CD14-positive monocyte (primary cell): ENCODE measurements around the gene TUBA4A. TPM values are rescaled to one million over a fixed set of nuclear protein-coding genes. Genes with fewer than 3 reads are reported as not detected.
A peak's percentile ranks its signal among the peaks of the same experiment; 100 is the strongest.

Experiments
- DNase-seq, 3 donors: peaks; one replicate each; pipeline ENCODE4 v3.0.0-alpha.2; 2011 to 2022
- H2AFZ ChIP-seq: 2 replicates; pipeline ENCODE4 v1.6.0; 2012; ENCODE audit warnings: mild to moderate bottlenecking, low read depth, low read length, inconsistent platforms; ENCODE audit not compliant: insufficient read depth, poor library complexity, severe bottlenecking
- H3K27ac ChIP-seq, 2 donors: 1 replicate in 1 of 2; 2 replicates in 1 of 2; pipeline ENCODE4 v1.5.1; 2012 to 2013; ENCODE audit warnings: low read length in 2 of 2, control low read depth in 1 of 2, inconsistent platforms in 1 of 2, low read depth in 1 of 2, mild to moderate bottlenecking in 1 of 2
- H3K27me3 ChIP-seq, 2 donors: one replicate each; pipeline versions ENCODE4 v1.6.0 to v1.6.1; 2011 to 2013; ENCODE audit warnings: low read length in 2 of 2; ENCODE audit not compliant: control insufficient read depth in 2 of 2, insufficient read depth in 2 of 2
- H3K36me3 ChIP-seq, 2 donors: replicated peaks in 1 of 2; 1 replicate in 1 of 2; 2 replicates in 1 of 2; pipeline versions ENCODE4 v1.5.1 to v1.6.1; 2012 to 2013; ENCODE audit warnings: low read length in 2 of 2, control low read depth in 1 of 2, inconsistent platforms in 1 of 2, mild to moderate bottlenecking in 1 of 2; ENCODE audit not compliant: insufficient read depth in 2 of 2, control insufficient read depth in 1 of 2
- H3K4me1 ChIP-seq, 2 donors: 1 replicate in 1 of 2; 2 replicates in 1 of 2; pipeline versions ENCODE4 v1.5.1 to v1.6.1; 2012 to 2013; ENCODE audit warnings: low read length in 2 of 2, control low read depth in 1 of 2, inconsistent platforms in 1 of 2, mild to moderate bottlenecking in 1 of 2, moderate library complexity in 1 of 2; ENCODE audit not compliant: insufficient read depth in 2 of 2, control insufficient read depth in 1 of 2
- H3K4me2 ChIP-seq: replicated peaks from 2 replicates; pipeline ENCODE3; 2012; ENCODE audit warnings: low read length, moderate library complexity, mild to moderate bottlenecking; ENCODE audit not compliant: poor library complexity, severe bottlenecking; ENCODE audit errors: extremely low read depth
- H3K4me3 ChIP-seq, 3 experiments: fragments of 200-600 bp in 1 of 3; sonication (generic) in 1 of 3; replicated peaks in 1 of 3; 1 replicate in 2 of 3; 2 replicates in 1 of 3; pipeline ENCODE4 v1.5.1; 2011 to 2013; ENCODE audit warnings: low read length in 3 of 3, mild to moderate bottlenecking in 3 of 3, control low read depth in 2 of 3, low read depth in 2 of 3, inconsistent platforms in 1 of 3, moderate library complexity in 1 of 3
- H3K79me2 ChIP-seq: 2 replicates; pipeline ENCODE4 v1.6.0; 2012; ENCODE audit warnings: mild to moderate bottlenecking, control low read depth, inconsistent platforms, low read length, moderate library complexity; ENCODE audit not compliant: insufficient read depth
- H3K9ac ChIP-seq: 2 replicates; pipeline ENCODE4 v1.6.0; 2017; ENCODE audit warnings: low read length, mild to moderate bottlenecking; ENCODE audit not compliant: insufficient read depth, poor library complexity, severe bottlenecking
- H3K9me3 ChIP-seq, 2 donors: replicated peaks in 1 of 2; 1 replicate in 1 of 2; 2 replicates in 1 of 2; pipeline versions ENCODE4 v1.5.1 to v1.6.1; 2012 to 2013; ENCODE audit warnings: low read length in 2 of 2, control low read depth in 1 of 2; ENCODE audit not compliant: control insufficient read depth in 1 of 2, insufficient read depth in 1 of 2
- H4K20me1 ChIP-seq: 2 replicates; pipeline ENCODE4 v1.6.0; 2012; ENCODE audit warnings: mild to moderate bottlenecking, low read length, control low read depth, moderate library complexity; ENCODE audit not compliant: insufficient read depth
- H3K27ac Mint-ChIP-seq, 7 donors: one replicate each; pipeline ENCODE4 v1.8.0; 2020; ENCODE audit warnings: mild to moderate bottlenecking in 7 of 7, mixed read lengths in 7 of 7, moderate library complexity in 6 of 7, inconsistent platforms in 2 of 7
- H3K27me3 Mint-ChIP-seq, 3 donors: one replicate each; pipeline ENCODE4 v1.8.0; 2021 to 2022; ENCODE audit warnings: low read depth in 3 of 3, mild to moderate bottlenecking in 3 of 3, mixed read lengths in 3 of 3, moderate library complexity in 3 of 3, inconsistent platforms in 1 of 3
- H3K36me3 Mint-ChIP-seq, 2 donors: one replicate each; pipeline ENCODE4 v1.8.0; 2020; ENCODE audit warnings: mixed read lengths in 2 of 2, inconsistent platforms in 1 of 2, mild to moderate bottlenecking in 1 of 2
- H3K4me1 Mint-ChIP-seq: one replicate; pipeline ENCODE4 v1.8.0; 2020; ENCODE audit warnings: mild to moderate bottlenecking, mixed read lengths
- H3K4me3 Mint-ChIP-seq, 2 donors: one replicate each; pipeline ENCODE4 v1.8.0; 2020; ENCODE audit warnings: mild to moderate bottlenecking in 2 of 2, mixed read lengths in 2 of 2, moderate library complexity in 1 of 2
- H3K9me3 Mint-ChIP-seq, 7 donors: one replicate each; pipeline ENCODE4 v1.8.0; 2020 to 2022; ENCODE audit warnings: mixed read lengths in 7 of 7, mild to moderate bottlenecking in 6 of 7, moderate library complexity in 6 of 7, inconsistent platforms in 2 of 7
- CTCF ChIP-seq: fragments of 200-600 bp; IDR thresholded peaks from one replicate; pipeline ENCODE4 v1.8.0; 2022; ENCODE audit warnings: antibody characterized with exemption, mild to moderate bottlenecking
- WGBS: methylation state at CpG from one replicate; pipeline ENCODE4 v1.1.5; 2013; ENCODE audit warnings: missing lambda C conversion rate; ENCODE audit not compliant: insufficient coverage; 5-methylcytosine and 5-hydroxymethylcytosine counted together
- intact Hi-C, 2 donors: fragments of 100-400 bp; cut with micrococcal nuclease; formaldehyde crosslinking; loops; one replicate each; pipeline versions ENCODE4 v1.15.0 to v1.15.1; 2023
- polyA plus RNA-seq, 3 donors: library from polyadenylated mRNA; depleted of rRNA in 1 of 3; unstranded in 2 of 3; stranded (reverse) in 1 of 3; fragments of 300-500 nt in 2 of 3; fragments of >200 nt in 1 of 3; fragmentation: Illumina TruSeq in 2 of 3; gene quantifications; 1 replicate in 2 of 3; 2 replicates in 1 of 3; pipeline ENCODE4 v1.2.3, GENCODE V29; 2012 to 2021

TUBA4A gene
- polyA plus RNA-seq, 3 donors, result 72.7 to 452 (median 81.9) TPM

GRCh38 chr2:219254590-219255201 lies 978 bp upstream of the TUBA4A start:
- Histone ChIP-seq H3K27me3 (no peaks in the 10 kb centered on the region), H3K9me3 (no peaks in the 10 kb centered on the region), H3K4me1 (peaks cover 40 to 51% of the 10 kb centered on the region in 2 donors), H3K27ac (peak overlapping the region; percentile 80 to 90), H3K36me3 (peaks cover 14% of the 10 kb centered on the region in 2 donors), H4K20me1 (peaks cover 30% of the 10 kb centered on the region), H3K79me2 (peaks cover 45% of the 10 kb centered on the region), H3K9ac (peak overlapping the region; percentile 84), H2AFZ (peak overlapping the region; percentile 89), H3K4me3 (peak overlapping the region; percentile 88 to 96 (median 88)), H3K4me2 (peak overlapping the region; percentile 95)
- WGBS, result 0% methylated on average over 9 of the region's 12 CpGs
- H3K27me3 Mint-ChIP-seq, result peaks cover 2 to 4% (median 4%) of the 10 kb centered on the region in 3 donors
- peak; percentile 68 to 84 (median 77) for DNase-seq
- intact Hi-C loops, result loop anchor here (1.0 to 5.0 kb wide), 4 partner anchors 24 to 77 kb away; partner anchors contain the start of genes ABCB6 (in 2 of the 2), DNAJB2 (in 2 of the 2), CNPPD1 (in 1 of the 2) and RETREG2 (in 1 of the 2)
- peaks cover 17 to 19% of the 10 kb centered on the region in 2 donors for H3K36me3 Mint-ChIP-seq
- H3K4me1 Mint-ChIP-seq, result peaks cover 39% of the 10 kb centered on the region
- H3K9me3 Mint-ChIP-seq, result no peaks in the 10 kb centered on the region
- H3K4me3 Mint-ChIP-seq, result peak overlapping the region; percentile 87 to 89
- H3K27ac Mint-ChIP-seq, result peak overlapping the region; percentile 92 to 98 (median 95)
- no peak for TF ChIP-seq CTCF

- Histone ChIP-seq H3K4me1 (peaks cover 55 to 67% of the 10 kb centered on the region in 2 donors), H3K36me3 (peaks cover 18 to 24% of the 10 kb centered on the region in 2 donors), H3K79me2 (peaks cover 61% of the 10 kb centered on the region), H3K27me3 (no peaks in the 10 kb centered on the region), H3K9me3 (no peaks in the 10 kb centered on the region), H3K4me3 (peak within 1 kb of the TSS; percentile 88 to 96 (median 88)), H3K9ac (peak within 1 kb of the TSS; percentile 84), H4K20me1 (peaks cover 30% of the 10 kb centered on the region), H3K4me2 (peak within 1 kb of the TSS; percentile 95), H2AFZ (peak within 1 kb of the TSS; percentile 89), H3K27ac (peak within 1 kb of the TSS; percentile 80 to 90)
- WGBS, result under 1% methylated on average over 29 of the region's 49 CpGs
- peaks cover 55% of the 10 kb centered on the region for H3K4me1 Mint-ChIP-seq
- peaks cover 26 to 34% of the 10 kb centered on the region in 2 donors for H3K36me3 Mint-ChIP-seq
- no peaks in the 10 kb centered on the region for H3K9me3 Mint-ChIP-seq
- intact Hi-C loops, result loop anchor here (5.0 kb wide), 2 partner anchors 36 to 76 kb away; partner anchors contain the start of genes ABCB6 (in 2 of the 2), CNPPD1 (in 1 of the 2) and RETREG2 (in 1 of the 2)
- peak within 1 kb of the TSS; percentile 90 to 96 for H3K4me3 Mint-ChIP-seq
- H3K27ac Mint-ChIP-seq, result peak within 1 kb of the TSS; percentile 92 to 98 (median 95)
- DNase-seq, result peak in 2 of 3 donors; percentile 53
- no peak for TF ChIP-seq CTCF
- peaks cover 0 to 3% (median 0%) of the 10 kb centered on the region in 3 donors for H3K27me3 Mint-ChIP-seq
Observed at GRCh38 chr2:219252900-219253752, 592 bp downstream of the TUBA4A start, which contains the start of gene TUBA4B. TUBA4B (plus strand) TSS chr2:219253243; CDS start chr2:219253408, 165 bp downstream.
